Endodermal cell (in vitro differentiated cells): ENCODE data around the gene SAMD8. TPM values are rescaled to one million over a fixed set of nuclear protein-coding genes. Genes with fewer than 3 reads are reported as not detected.

ENCODE experiments used
- DNase-seq: peaks from one replicate; pipeline ENCODE4 v3.0.0-alpha.2; 2017
- H3K27ac ChIP-seq: 2 replicates; pipeline ENCODE4 v1.5.1; 2013; ENCODE audit warnings: mild to moderate bottlenecking, low read depth, low read length, moderate library complexity
- H3K27me3 ChIP-seq: 2 replicates; pipeline ENCODE4 v1.6.1; 2013; ENCODE audit warnings: mild to moderate bottlenecking, low read length, moderate library complexity; ENCODE audit not compliant: insufficient read depth, control insufficient read depth, poor library complexity, severe bottlenecking
- H3K36me3 ChIP-seq: 2 replicates; pipeline ENCODE4 v1.7.0; 2013; ENCODE audit warnings: mild to moderate bottlenecking, low read length, moderate library complexity; ENCODE audit not compliant: control insufficient read depth, insufficient read depth
- H3K4me1 ChIP-seq: one replicate; pipeline ENCODE4 v1.7.0; 2013; ENCODE audit warnings: low read length; ENCODE audit not compliant: control insufficient read depth, insufficient read depth
- H3K4me3 ChIP-seq: 2 replicates; pipeline ENCODE4 v1.5.1; 2013; ENCODE audit warnings: mild to moderate bottlenecking, low read length, moderate library complexity
- H3K9ac ChIP-seq: 2 replicates; pipeline ENCODE4 v1.6.1; 2013; ENCODE audit warnings: mild to moderate bottlenecking, low read length, moderate library complexity; ENCODE audit not compliant: poor library complexity, severe bottlenecking; ENCODE audit errors: extremely low read depth
- H3K9me3 ChIP-seq: 2 replicates; pipeline ENCODE4 v1.6.1; 2013; ENCODE audit warnings: mild to moderate bottlenecking, low read length, moderate library complexity; ENCODE audit not compliant: control insufficient read depth
- H3K27ac Mint-ChIP-seq: 2 replicates; pipeline ENCODE4 v1.8.0; 2020; ENCODE audit warnings: mixed read lengths
- H3K27me3 Mint-ChIP-seq: 2 replicates; pipeline ENCODE4 v1.8.0; 2021; ENCODE audit warnings: mild to moderate bottlenecking, mixed read lengths; ENCODE audit not compliant: insufficient read depth
- H3K36me3 Mint-ChIP-seq: 2 replicates; pipeline ENCODE4 v1.8.0; 2020; ENCODE audit warnings: low read depth, mixed read lengths
- H3K4me1 Mint-ChIP-seq: 2 replicates; pipeline ENCODE4 v1.8.0; 2020; ENCODE audit warnings: mixed read lengths
- H3K4me3 Mint-ChIP-seq: 2 replicates; pipeline ENCODE4 v1.8.0; 2020; ENCODE audit warnings: mild to moderate bottlenecking, moderate library complexity, mixed read lengths
- H3K9me3 Mint-ChIP-seq: 2 replicates; pipeline ENCODE4 v1.8.0; 2020; ENCODE audit warnings: mild to moderate bottlenecking, mixed read lengths
- CTCF ChIP-seq: fragments of 200-600 bp; sonication (generic); conservative IDR thresholded peaks from 2 replicates; pipeline ENCODE4 v1.5.0; 2021; ENCODE audit warnings: antibody characterized with exemption, mild to moderate bottlenecking
- WGBS, 2 experiments: methylation state at CpG; one replicate each; pipeline versions ENCODE4 v1.1.5 to v1.1.7; 2013; ENCODE audit warnings: missing lambda C conversion rate in 2 of 2, mixed read lengths in 1 of 2; ENCODE audit not compliant: insufficient coverage in 1 of 2, insufficient read length in 1 of 2; 5-methylcytosine and 5-hydroxymethylcytosine counted together
- total RNA-seq, 2 donors: library from RNA; stranded (reverse); fragmentation: NEBNext Ultra II Directional in 1 of 2; extraction: Animal tissue kit (Norgen Biotek cat#: 25700) in 1 of 2; gene quantifications; 2 replicates in 1 of 2; 3 replicates in 1 of 2; pipeline ENCODE4 v1.2.1, GENCODE V29; 2021

SAMD8 gene
- total RNA-seq, 2 donors from 2014 or later: 25.9 to 31.7 TPM

- Histone ChIP-seq H3K27ac (peak overlapping the region; percentile 35), H3K36me3 (peaks cover 92% of the 10 kb centered on the region), H3K4me3 (peak overlapping the region; percentile 25), H3K9ac (no peak overlapping the region), H3K27me3 (no peaks in the 10 kb centered on the region), H3K4me1 (peaks cover 17% of the 10 kb centered on the region), H3K9me3 (no peaks in the 10 kb centered on the region)
- Mint-ChIP-seq H3K4me1 (peaks cover 57% of the 10 kb centered on the region), H3K4me3 (peak overlapping the region; percentile 31), H3K9me3 (no peaks in the 10 kb centered on the region), H3K27ac (peak overlapping the region; percentile 89), H3K36me3 (peaks cover 77% of the 10 kb centered on the region), H3K27me3 (no peaks in the 10 kb centered on the region)
- no peak for DNase-seq
- no peak for TF ChIP-seq CTCF
- 93% methylated on average over 2 of the region's 2 CpGs; no CpG with 5 or more reads in 1 of the 2 experiments for WGBS, 2 experiments
These were observed 114.6 kb downstream of the SAMD8 start for GRCh38 chr10:75226095-75226494.

- no peak overlapping the region for H3K4me3 ChIP-seq
- Mint-ChIP-seq H3K27ac (peak overlapping the region; percentile 80), H3K27me3 (no peaks in the 10 kb centered on the region), H3K4me1 (peaks cover 57% of the 10 kb centered on the region), H3K4me3 (no peak overlapping the region), H3K36me3 (peaks cover 77% of the 10 kb centered on the region), H3K9me3 (no peaks in the 10 kb centered on the region)
- H3K27me3 ChIP-seq: no peaks in the 10 kb centered on the region
- peaks cover 92% of the 10 kb centered on the region for H3K36me3 ChIP-seq
- no peak overlapping the region for H3K9ac ChIP-seq
- H3K4me1 ChIP-seq: peaks cover 17% of the 10 kb centered on the region
- peak; percentile 56 for DNase-seq
- H3K27ac ChIP-seq: no peak overlapping the region
- no peaks in the 10 kb centered on the region for H3K9me3 ChIP-seq
- no peak for TF ChIP-seq CTCF
- 63 to 94% methylated on average over 2 to 5 of the region's 5 CpGs for WGBS, 2 experiments
These were observed 115.2 kb downstream of the SAMD8 start for GRCh38 chr10:75226656-75227055.

- Mint-ChIP-seq H3K36me3 (peaks cover 79% of the 10 kb centered on the region), H3K4me3 (no peak overlapping the region), H3K27ac (peak overlapping the region; percentile 71), H3K27me3 (no peaks in the 10 kb centered on the region), H3K9me3 (no peaks in the 10 kb centered on the region), H3K4me1 (peaks cover 53% of the 10 kb centered on the region)
- H3K4me1 ChIP-seq: peaks cover 17% of the 10 kb centered on the region
- no peak for DNase-seq
- WGBS, 2 experiments: 92 to 100% methylated on average over 3 of the region's 3 CpGs
- no peak for TF ChIP-seq CTCF
- H3K9me3 ChIP-seq: no peaks in the 10 kb centered on the region
- H3K4me3 ChIP-seq: no peak overlapping the region
- no peaks in the 10 kb centered on the region for H3K27me3 ChIP-seq
- H3K27ac ChIP-seq: no peak overlapping the region
- peaks cover 92% of the 10 kb centered on the region for H3K36me3 ChIP-seq
- H3K9ac ChIP-seq: no peak overlapping the region
These were observed 116.8 kb downstream of the SAMD8 start for GRCh38 chr10:75228278-75228677.
